Measurements from ENCODE around the gene STAT4. TPM values are rescaled to one million over a fixed set of nuclear protein-coding genes. Genes with fewer than 3 reads are reported as not detected.

STAT4 gene
- total RNA-seq, 1 donor from 2014 or later, result 1.0 TPM

- H3K27ac Mint-ChIP-seq (ENCODE audit: unreplicated experiment), result no peak overlapping the region
- H3K4me1 Mint-ChIP-seq, result peaks cover 4% of the 10 kb centered on the region
- peaks cover 32% of the 10 kb centered on the region for H3K27me3 Mint-ChIP-seq (ENCODE audit: low read depth)
- H3K36me3 Mint-ChIP-seq (ENCODE audit: low read depth), result no peaks in the 10 kb centered on the region
- H3K4me3 Mint-ChIP-seq, result no peak overlapping the region
- no peak for TF ChIP-seq CTCF (conservative IDR thresholded peaks at IDR 0.05)
- DNase-seq (ENCODE audit: low read depth, low spot score), result no peak
- no peaks in the 10 kb centered on the region for H3K9me3 Mint-ChIP-seq
These were observed 4.9 kb downstream of the STAT4 start for GRCh38 chr2:191145769-191146471.

- Mint-ChIP-seq H3K27me3 (ENCODE audit: low read depth) (peaks cover 16% of the 10 kb centered on the region), H3K36me3 (ENCODE audit: low read depth) (no peaks in the 10 kb centered on the region), H3K4me1 (no peaks in the 10 kb centered on the region), H3K27ac (ENCODE audit: unreplicated experiment) (no peak overlapping the region), H3K4me3 (no peak overlapping the region), H3K9me3 (peaks cover 8% of the 10 kb centered on the region)
- TF ChIP-seq CTCF (conservative IDR thresholded peaks at IDR 0.05), result no peak
- DNase-seq (ENCODE audit: low read depth, low spot score), result no peak
These were observed 6.6 kb downstream of the STAT4 start for GRCh38 chr2:191144217-191144616.

GRCh38 chr2:191143791-191144190, 7.0 kb downstream of the STAT4 start:
- Mint-ChIP-seq H3K9me3 (peaks cover 9% of the 10 kb centered on the region), H3K27me3 (ENCODE audit: low read depth) (peaks cover 11% of the 10 kb centered on the region), H3K4me3 (no peak overlapping the region), H3K27ac (ENCODE audit: unreplicated experiment) (no peak overlapping the region), H3K36me3 (ENCODE audit: low read depth) (no peaks in the 10 kb centered on the region), H3K4me1 (no peaks in the 10 kb centered on the region)
- no peak for DNase-seq (ENCODE audit: low read depth, low spot score)
- TF ChIP-seq CTCF (conservative IDR thresholded peaks at IDR 0.05), result no peak

GRCh38 chr2:191128911-191129304, 21.9 kb downstream of the STAT4 start:
- H3K27ac Mint-ChIP-seq (ENCODE audit: unreplicated experiment), result no peak overlapping the region
- no peak for TF ChIP-seq CTCF (conservative IDR thresholded peaks at IDR 0.05)
- H3K4me3 Mint-ChIP-seq, result no peak overlapping the region
- no peaks in the 10 kb centered on the region for H3K9me3 Mint-ChIP-seq
- no peaks in the 10 kb centered on the region for H3K27me3 Mint-ChIP-seq (ENCODE audit: low read depth)
- H3K4me1 Mint-ChIP-seq, result no peaks in the 10 kb centered on the region
- H3K36me3 Mint-ChIP-seq (ENCODE audit: low read depth), result no peaks in the 10 kb centered on the region
- DNase-seq (ENCODE audit: low read depth, low spot score), result no peak

- H3K27me3 Mint-ChIP-seq (ENCODE audit: low read depth), result no peaks in the 10 kb centered on the region
- H3K4me3 Mint-ChIP-seq, result no peak overlapping the region
These were observed 22.5 kb downstream of the STAT4 start for GRCh38 chr2:191128172-191128910.

More at GRCh38 chr2:191128172-191128910, 22.5 kb downstream of the STAT4 start:
- Mint-ChIP-seq H3K4me1 (no peaks in the 10 kb centered on the region), H3K9me3 (no peaks in the 10 kb centered on the region), H3K36me3 (ENCODE audit: low read depth) (no peaks in the 10 kb centered on the region), H3K27ac (ENCODE audit: unreplicated experiment) (no peak overlapping the region)
- TF ChIP-seq CTCF (conservative IDR thresholded peaks at IDR 0.05), result no peak
- no peak for DNase-seq (ENCODE audit: low read depth, low spot score)

Measured in neural crest cell (in vitro differentiated cells).